GM23248 (cell line): Measurements from ENCODE around the gene ZNF45.

Experiments used
- EZH2 ChIP-seq: fragments of 200-600 bp; sonication (generic); IDR thresholded peaks from 2 replicates; pipeline ENCODE4 v1.6.1; 2018; ENCODE audit warnings: antibody characterized with exemption, mild to moderate bottlenecking; ENCODE audit not compliant: insufficient read depth, poor library complexity, severe bottlenecking
- EZH2phosphoT487 ChIP-seq: fragments of 200-600 bp; sonication (generic); IDR thresholded peaks from 2 replicates; pipeline ENCODE4 v1.6.1; 2018; ENCODE audit warnings: antibody characterized with exemption, moderate library complexity, mild to moderate bottlenecking, low read depth; ENCODE audit not compliant: insufficient read depth

DNA sequence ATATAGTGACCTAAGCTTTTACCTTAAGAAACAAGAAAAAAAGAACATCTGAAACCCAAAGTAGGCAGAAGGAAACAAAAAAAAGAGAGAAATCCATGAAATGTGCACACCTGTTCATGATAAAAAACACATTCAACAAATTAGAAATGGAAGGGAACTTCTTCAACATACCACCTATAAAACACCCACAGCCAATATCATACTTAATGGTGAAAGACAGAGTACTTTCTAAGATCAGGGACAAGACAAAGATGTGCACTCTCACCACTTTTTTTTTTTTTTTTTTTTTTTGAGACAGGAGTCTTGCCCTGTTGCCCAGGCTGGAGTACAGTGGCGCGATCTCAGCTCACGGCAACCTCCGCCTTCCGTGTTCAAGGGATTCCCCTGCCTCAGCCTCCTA lies 29.2 kb downstream of the ZNF45 start:
- TF ChIP-seq EZH2 (no peak), EZH2phosphoT487 (no peak)
